AG10803 (cell line): Measurements from ENCODE around the gene C20orf204.
A peak's percentile ranks its signal among the peaks of the same experiment; 100 is the strongest.

Source experiments
- DNase-seq: peaks from one replicate; pipeline ENCODE4 v3.0.0; 2010; ENCODE audit warnings: low read depth
- H3K4me3 ChIP-seq: 2 replicates; pipeline ENCODE4 v1.5.1; 2011; ENCODE audit warnings: mild to moderate bottlenecking, low read length, control low read depth
- CTCF ChIP-seq: conservative IDR thresholded peaks from 2 replicates; pipeline ENCODE4 v1.5.1; 2011; ENCODE audit warnings: mild to moderate bottlenecking, low read length, control low read depth, inconsistent platforms

Gene C20orf204

GRCh38 chr20:64055893-64056638 is 20.1 kb downstream of the C20orf204 start:
- no peak for TF ChIP-seq CTCF
- DNase-seq = no peak
- H3K4me3 ChIP-seq = no peak overlapping the region

GRCh38 chr20:64056639-64056888 is 20.6 kb downstream of the C20orf204 start:
- no peak for TF ChIP-seq CTCF
- DNase-seq = no peak
- no peak overlapping the region for H3K4me3 ChIP-seq

GRCh38 chr20:64056889-64057627 is 21.1 kb downstream of the C20orf204 start:
- H3K4me3 ChIP-seq = no peak overlapping the region
- no peak for TF ChIP-seq CTCF
- no peak for DNase-seq

- TF ChIP-seq CTCF = peak; percentile 79
Observed at GRCh38 chr20:64057628-64058498, 21.9 kb downstream of the C20orf204 start.

GRCh38 chr20:64058536-64058935 is 22.6 kb downstream of the C20orf204 start:
- no peak for TF ChIP-seq CTCF
- H3K4me3 ChIP-seq = no peak overlapping the region
- no peak for DNase-seq

More at GRCh38 chr20:64057628-64058498, 21.9 kb downstream of the C20orf204 start:
- peak; percentile 40 for DNase-seq
- no peak overlapping the region for H3K4me3 ChIP-seq

- no peak for TF ChIP-seq CTCF
- peak overlapping the region; percentile 67 for H3K4me3 ChIP-seq
- no peak for DNase-seq
Observed at GRCh38 chr20:64062276-64062595, 26.3 kb downstream of the C20orf204 start.
